DND-41 (cell line): Measurements from ENCODE around the gene SETD1A.

Experiments
- ATAC-seq: fragments of 200-7000 bp; cut with Tn5 transposase; 3 replicates; pipeline ENCODE4 v1.9.1; 2021; ENCODE audit warnings: low read depth; ENCODE audit not compliant: insufficient read depth
- DNase-seq: peaks from one replicate; pipeline ENCODE4 v3.0.0-alpha.2; 2020
- H2AFZ ChIP-seq: 2 replicates; pipeline ENCODE4 v1.6.0; 2012; ENCODE audit warnings: low read depth, low read length
- H3K27ac ChIP-seq: 2 replicates; pipeline ENCODE4 v1.5.1; 2012; ENCODE audit warnings: low read length, inconsistent platforms
- H3K27me3 ChIP-seq: fragments of 200-600 bp; sonication (generic); 2 replicates; pipeline ENCODE4 v1.6.0; 2012; ENCODE audit warnings: low read length, mild to moderate bottlenecking, inconsistent platforms; ENCODE audit not compliant: insufficient read depth, poor library complexity
- H3K36me3 ChIP-seq: 2 replicates; pipeline ENCODE4 v1.5.1; 2012; ENCODE audit warnings: low read length, inconsistent platforms; ENCODE audit not compliant: insufficient read depth
- H3K4me1 ChIP-seq: 2 replicates; pipeline ENCODE4 v1.5.1; 2012; ENCODE audit warnings: mild to moderate bottlenecking, low read length; ENCODE audit not compliant: insufficient read depth
- H3K4me2 ChIP-seq: 2 replicates; pipeline ENCODE4 v1.6.0; 2012; ENCODE audit warnings: mild to moderate bottlenecking, moderate library complexity, low read length, inconsistent platforms; ENCODE audit not compliant: insufficient read depth
- H3K4me3 ChIP-seq, 2 experiments: fragments of 200-600 bp in 1 of 2; shearing (Covaris generic) in 1 of 2; 2 replicates each; pipeline ENCODE4 v1.5.1; 2012 to 2016; ENCODE audit warnings: inconsistent platforms in 2 of 2, low read length in 2 of 2, mild to moderate bottlenecking in 2 of 2, low read depth in 1 of 2, moderate library complexity in 1 of 2
- H3K79me2 ChIP-seq: 2 replicates; pipeline ENCODE4 v1.6.0; 2012; ENCODE audit warnings: low read length, inconsistent platforms; ENCODE audit not compliant: insufficient read depth
- H3K9ac ChIP-seq: 2 replicates; pipeline ENCODE4 v1.6.0; 2012; ENCODE audit warnings: low read depth, mild to moderate bottlenecking, inconsistent platforms, low read length, moderate library complexity
- H3K9me3 ChIP-seq: 2 replicates; pipeline ENCODE4 v1.5.1; 2012; ENCODE audit warnings: low read length, moderate library complexity, mild to moderate bottlenecking, inconsistent platforms; ENCODE audit not compliant: insufficient read depth, severe bottlenecking
- H4K20me1 ChIP-seq: 2 replicates; pipeline ENCODE4 v1.6.0; 2012; ENCODE audit warnings: low read length; ENCODE audit not compliant: insufficient read depth
- EZH2 ChIP-seq: IDR thresholded peaks from 3 replicates; pipeline ENCODE4 v1.6.1; 2012; ENCODE audit warnings: borderline replicate concordance, low read depth, mild to moderate bottlenecking, moderate library complexity, low read length, inconsistent platforms; ENCODE audit not compliant: severe bottlenecking
- TF ChIP-seq, protein P1 (sequence below): IDR thresholded peaks from 2 replicates; pipeline ENCODE4 v1.5.1; 2012; ENCODE audit warnings: borderline replicate concordance, low read length, moderate library complexity, mild to moderate bottlenecking; ENCODE audit not compliant: poor library complexity, severe bottlenecking; ENCODE audit errors: extremely low read depth

The SETD1A gene

DNA sequence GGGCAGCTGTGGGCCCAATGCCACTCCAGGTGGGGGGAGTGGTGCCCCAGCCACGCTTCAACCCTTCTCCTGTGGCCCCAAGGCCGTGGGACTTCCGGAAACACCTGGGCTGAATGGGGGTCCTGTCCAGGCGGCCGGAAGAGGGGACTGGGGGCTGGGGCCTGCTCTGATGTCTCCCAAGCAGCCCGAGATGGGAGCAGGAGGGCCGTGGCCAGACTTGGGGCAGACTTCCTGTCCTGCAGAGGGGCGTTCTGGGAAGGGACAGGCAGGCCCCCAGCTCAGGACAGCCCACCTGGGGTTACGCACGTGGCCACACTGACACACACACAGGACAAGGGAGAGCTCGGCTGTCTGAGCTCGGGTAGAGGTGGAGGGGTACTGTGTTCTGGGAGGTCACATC, 32.6 kb downstream of the SETD1A start:
- Histone ChIP-seq H4K20me1 (no peaks in the 10 kb centered on the region), H3K36me3 (peaks cover 13% of the 10 kb centered on the region; the same call in 1 of the 2 replicates), H2AFZ (no peak overlapping the region), H3K4me3 (no peak overlapping the region), H3K4me2 (no peak overlapping the region), H3K9ac (no peak overlapping the region), H3K27ac (no peak overlapping the region), H3K27me3 (no peaks in the 10 kb centered on the region), H3K9me3 (no peaks in the 10 kb centered on the region), H3K4me1 (no peaks in the 10 kb centered on the region), H3K79me2 (no peaks in the 10 kb centered on the region)
- ATAC-seq (no peak), DNase-seq (no peak)
- TF ChIP-seq EZH2, result no peak
- TF ChIP-seq, protein P1, sequence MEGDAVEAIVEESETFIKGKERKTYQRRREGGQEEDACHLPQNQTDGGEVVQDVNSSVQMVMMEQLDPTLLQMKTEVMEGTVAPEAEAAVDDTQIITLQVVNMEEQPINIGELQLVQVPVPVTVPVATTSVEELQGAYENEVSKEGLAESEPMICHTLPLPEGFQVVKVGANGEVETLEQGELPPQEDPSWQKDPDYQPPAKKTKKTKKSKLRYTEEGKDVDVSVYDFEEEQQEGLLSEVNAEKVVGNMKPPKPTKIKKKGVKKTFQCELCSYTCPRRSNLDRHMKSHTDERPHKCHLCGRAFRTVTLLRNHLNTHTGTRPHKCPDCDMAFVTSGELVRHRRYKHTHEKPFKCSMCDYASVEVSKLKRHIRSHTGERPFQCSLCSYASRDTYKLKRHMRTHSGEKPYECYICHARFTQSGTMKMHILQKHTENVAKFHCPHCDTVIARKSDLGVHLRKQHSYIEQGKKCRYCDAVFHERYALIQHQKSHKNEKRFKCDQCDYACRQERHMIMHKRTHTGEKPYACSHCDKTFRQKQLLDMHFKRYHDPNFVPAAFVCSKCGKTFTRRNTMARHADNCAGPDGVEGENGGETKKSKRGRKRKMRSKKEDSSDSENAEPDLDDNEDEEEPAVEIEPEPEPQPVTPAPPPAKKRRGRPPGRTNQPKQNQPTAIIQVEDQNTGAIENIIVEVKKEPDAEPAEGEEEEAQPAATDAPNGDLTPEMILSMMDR, result no peak

DNA sequence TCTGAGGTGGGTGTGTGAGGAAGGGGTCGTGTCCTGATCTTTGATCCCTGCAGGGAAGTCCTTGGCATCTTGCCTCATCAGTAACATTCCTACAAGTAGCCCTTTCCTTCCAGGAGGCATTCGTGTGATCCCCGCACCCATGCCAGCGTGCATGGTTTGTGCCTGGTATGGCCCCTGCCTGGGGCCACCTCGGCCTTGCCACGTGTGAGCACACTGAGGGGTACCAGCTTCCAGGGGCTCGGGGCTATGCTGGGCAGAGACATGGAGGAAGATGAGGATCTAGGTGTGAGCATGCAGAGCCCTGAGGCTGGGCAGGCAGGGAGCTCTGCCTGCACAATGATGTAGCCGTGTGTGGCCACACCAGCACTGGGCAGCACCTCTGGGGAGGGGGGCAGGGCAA, 33.5 kb downstream of the SETD1A start:
- Histone ChIP-seq H3K4me1 (no peaks in the 10 kb centered on the region), H3K79me2 (no peaks in the 10 kb centered on the region), H3K27me3 (no peaks in the 10 kb centered on the region), H3K4me3 (no peak overlapping the region), H2AFZ (no peak overlapping the region), H3K9me3 (no peaks in the 10 kb centered on the region), H4K20me1 (no peaks in the 10 kb centered on the region), H3K27ac (no peak overlapping the region), H3K36me3 (peaks cover 5% of the 10 kb centered on the region; the same call in 1 of the 2 replicates), H3K9ac (no peak overlapping the region), H3K4me2 (no peak overlapping the region)
- TF ChIP-seq EZH2, result no peak
- TF ChIP-seq, protein P1, result no peak
- DNase-seq (no peak), ATAC-seq (no peak)

DNA sequence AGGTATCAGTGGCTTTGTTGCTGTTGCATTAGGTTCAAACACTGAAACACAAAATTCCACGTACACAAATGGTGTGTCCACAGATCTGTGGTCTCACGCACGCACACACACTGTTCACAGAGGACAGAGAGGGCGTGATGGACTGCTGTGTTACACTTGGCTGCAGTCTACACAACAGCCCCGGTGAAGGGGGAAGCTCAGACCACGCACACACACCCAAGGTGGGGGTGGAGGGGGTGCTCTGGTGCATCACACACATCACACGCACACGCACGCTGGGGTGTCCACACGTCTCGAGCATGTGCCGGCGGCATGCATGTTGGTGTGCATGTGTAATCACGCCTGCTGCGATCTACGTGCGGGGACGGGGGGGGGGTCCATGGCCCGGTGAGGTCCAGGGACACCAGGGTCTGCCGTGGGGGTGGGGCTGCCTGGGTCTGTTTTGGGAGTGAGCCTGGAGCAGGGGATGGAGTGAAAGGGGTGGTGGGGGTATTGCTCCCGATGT, 34.8 kb downstream of the SETD1A start:
- TF ChIP-seq EZH2, result no peak
- TF ChIP-seq, protein P1, result no peak
- H2AFZ ChIP-seq, result no peak overlapping the region
- H4K20me1 ChIP-seq, result no peaks in the 10 kb centered on the region; the same call in 1 of the 2 replicates
- no peak overlapping the region for H3K9ac ChIP-seq
- no peak overlapping the region for H3K4me3 ChIP-seq
- H3K9me3 ChIP-seq, result no peaks in the 10 kb centered on the region
- DNase-seq, result no peak
- H3K79me2 ChIP-seq, result no peaks in the 10 kb centered on the region
- no peak overlapping the region for H3K27ac ChIP-seq
- H3K27me3 ChIP-seq, result no peaks in the 10 kb centered on the region
- no peak for ATAC-seq
- no peak overlapping the region for H3K4me2 ChIP-seq
- no peaks in the 10 kb centered on the region for H3K36me3 ChIP-seq
- no peaks in the 10 kb centered on the region for H3K4me1 ChIP-seq
